NCI-H345 (cell line): ENCODE results near the gene SRBD1.

Experiments
- DNase-seq: peaks from one replicate; lab custom pipeline; 2025; lab: John Stamatoyannopoulos, UW

Gene SRBD1

DNA sequence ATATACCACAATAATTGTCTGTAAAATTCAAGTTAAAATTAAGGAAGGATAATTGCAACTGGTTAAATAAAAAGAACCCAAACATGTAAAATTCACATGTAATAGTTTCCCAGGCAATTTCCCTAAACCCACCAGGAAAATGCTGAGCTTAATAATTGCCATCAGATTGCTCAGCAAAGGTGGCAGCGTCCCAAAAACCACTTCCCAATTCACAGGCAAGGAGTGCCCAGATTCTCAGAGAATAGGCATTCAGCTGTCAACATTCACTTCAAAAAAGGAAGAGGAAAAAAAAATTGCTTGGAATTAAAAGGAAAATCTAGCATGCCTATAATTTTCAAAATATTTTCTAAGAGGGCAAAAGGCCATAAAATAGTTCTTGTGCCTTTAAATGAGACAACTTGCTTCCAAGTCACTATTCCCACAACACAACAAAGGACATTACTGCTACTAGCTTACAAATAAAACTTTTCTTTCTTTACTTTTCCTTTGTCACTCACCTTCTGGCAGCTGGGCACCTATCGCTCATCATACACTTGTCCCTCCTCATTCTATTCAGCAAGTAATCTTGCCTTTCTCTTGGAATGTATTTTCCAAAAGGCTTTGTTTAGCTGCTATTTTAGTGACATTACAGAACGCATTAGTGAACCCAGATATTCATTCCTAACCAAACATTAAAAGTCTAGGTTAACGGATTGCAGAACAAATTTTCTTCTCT lies 15.2 kb downstream of the SRBD1 start:
- DNase-seq: no peak

DNA sequence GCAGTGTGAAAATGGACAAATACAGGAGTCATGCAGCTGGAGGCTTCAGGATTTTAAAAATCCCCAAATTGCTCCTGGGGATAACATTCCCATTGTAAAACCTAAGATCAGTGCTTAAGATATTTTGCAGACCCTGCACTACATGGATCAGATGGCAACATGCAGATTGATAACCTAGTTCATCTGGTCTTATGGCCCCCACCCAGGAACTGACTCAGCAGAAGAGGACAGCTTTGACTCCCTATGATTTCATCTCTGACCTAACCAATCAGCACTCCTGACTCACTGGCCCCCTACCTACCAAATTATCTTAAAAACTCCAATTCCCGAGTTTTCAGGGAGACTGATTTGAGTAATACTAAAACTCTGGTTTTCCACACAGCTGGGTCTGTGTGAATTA lies 20.0 kb downstream of the SRBD1 start:
- no peak for DNase-seq

DNA sequence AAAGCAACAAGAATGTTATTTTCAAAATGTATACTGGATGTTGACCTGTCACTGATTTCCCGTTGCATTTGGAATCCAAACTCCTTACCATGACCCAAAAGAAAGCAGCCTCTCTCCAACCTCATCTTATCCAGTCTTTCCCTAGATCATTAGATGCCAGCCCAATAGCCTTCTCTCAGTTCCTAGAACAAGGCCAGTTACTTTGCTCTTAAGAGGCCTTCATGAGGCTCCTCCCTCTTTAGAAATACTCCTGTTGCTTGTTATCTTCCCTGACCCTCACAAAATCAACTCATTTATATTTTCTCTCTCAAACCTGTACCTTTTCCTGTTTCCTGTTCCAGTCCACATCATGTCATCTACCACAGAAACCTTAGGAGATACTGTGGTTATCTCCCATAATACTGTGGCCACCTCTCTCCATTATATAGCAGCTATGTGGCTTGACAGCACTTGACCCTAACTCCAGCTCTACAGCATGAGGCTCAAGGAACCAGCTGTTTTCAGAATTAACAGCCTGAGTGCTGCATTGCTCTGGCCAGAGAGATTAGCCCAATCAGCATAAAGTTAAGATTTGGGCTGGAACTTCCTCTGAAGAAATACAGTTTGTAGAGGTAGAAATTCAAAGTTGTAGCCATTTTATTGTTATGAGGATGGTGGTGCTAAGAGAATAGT lies 22.8 kb downstream of the SRBD1 start:
- DNase-seq: no peak

DNA sequence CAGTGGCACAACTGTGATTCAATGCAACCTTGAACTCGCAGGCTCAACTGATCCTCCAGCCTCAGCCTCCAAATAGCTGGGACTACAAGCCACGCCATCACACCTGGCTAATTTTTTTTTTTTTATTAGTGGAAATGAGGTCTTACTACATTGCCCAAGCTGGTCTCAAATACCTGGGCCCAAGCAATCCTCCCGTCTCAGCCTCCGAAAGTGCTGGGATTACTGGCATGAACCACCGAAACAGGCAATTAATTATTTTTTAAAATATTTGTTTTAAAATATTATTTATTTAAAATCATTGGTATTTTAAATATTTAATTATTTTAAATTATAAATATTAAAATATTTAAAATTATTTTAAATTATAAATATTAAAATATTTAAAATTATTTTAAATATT lies 24.5 kb downstream of the SRBD1 start:
- DNase-seq: no peak

DNA sequence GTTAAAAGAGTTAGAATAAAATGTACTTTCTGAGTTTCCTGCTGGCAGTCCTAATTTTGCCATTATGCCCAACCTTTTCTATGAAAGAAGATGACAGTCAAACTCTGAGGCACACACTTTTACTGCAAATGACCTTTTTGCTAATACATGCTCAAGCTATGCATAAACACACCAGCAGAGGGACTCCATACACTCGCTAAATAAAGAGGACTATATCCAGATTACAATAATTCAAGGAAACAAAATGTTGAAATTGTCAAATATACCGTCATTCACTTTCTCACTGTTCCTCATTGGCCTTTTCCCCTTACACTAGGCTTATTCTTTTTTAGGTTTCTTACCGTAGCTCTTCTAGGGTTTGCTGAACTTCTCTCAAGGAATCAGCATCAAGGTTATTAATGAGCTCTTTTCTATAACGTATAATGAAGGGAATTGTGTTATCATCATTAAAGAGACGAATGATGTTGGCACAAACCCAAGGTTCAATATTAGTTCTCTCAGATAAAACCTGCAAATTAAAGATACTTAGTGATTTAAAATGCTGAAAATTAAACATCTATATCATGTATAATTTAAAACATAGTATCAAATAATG lies 25.7 kb downstream of the SRBD1 start:
- no peak for DNase-seq

DNA sequence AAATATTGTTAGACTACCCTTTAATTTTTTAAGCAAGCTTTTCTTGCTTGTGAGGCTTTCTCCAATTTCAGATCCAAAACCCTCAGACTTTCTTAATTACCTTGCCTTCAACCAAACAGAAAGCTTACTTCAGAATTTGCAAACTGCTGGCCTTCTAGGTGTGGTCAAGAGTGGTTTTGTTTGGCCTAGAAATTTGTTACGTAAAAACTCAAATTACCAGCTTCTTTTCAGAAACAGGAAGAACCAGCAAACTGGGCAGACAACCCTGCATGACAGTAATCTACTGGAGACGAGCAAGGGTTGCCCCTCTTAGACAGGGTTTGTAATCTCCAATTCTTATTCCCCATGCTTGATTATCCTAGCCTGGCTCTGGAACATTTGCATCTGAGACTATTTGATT lies 27.1 kb downstream of the SRBD1 start:
- no peak for DNase-seq

DNA sequence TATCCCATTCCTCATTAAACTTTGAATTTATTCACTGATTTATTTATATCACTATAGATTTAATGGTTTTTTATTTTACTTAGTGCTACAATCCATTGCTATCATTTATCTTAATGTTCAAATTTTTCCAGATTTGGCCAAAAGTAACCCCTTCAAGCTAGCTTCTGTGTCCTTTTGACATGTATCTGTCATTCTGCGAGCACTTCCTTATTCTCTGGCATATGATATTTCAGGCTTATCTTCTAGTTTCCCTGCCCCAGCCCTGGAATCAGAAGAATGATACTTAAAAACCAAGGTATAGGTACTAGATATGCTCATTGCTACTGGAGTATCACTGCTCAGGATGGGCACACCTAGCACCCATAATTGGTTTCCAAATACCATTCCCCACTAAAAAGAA lies 28.5 kb downstream of the SRBD1 start:
- no peak for DNase-seq

DNA sequence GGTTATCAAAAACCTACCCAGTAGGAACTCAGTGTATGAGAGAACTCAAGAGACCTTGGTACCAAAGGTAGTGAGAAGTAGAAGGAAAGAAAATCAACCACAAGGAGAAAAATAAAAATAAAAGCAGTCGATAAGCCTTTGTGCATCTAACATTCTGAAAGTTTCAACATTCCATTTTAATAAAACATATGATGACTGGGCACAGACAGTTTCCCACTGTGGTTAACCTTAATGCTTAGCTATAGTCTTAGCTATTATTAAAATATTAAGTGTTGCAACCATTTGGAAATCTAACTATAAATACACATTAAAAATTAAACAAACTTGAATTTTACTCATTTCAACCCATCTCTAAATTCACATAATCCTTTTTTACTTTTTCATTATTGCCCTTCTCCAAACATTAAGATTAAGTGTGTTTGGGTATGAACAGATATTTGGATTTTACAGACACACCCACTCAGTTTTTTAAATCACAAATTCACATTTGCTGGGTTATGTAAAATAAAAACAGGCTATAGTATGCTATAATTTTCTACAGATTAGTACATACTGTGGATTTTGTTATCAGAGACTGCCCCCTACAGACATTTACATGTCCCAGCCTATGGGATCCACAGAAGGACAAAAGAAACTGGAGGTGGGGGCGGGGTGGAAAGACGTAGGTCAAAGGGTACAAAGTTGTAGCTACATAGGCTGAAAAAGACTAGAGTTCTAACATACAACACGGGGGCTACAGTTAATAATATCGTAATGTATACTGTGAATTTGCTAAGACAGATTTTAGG lies 32.8 kb downstream of the SRBD1 start:
- DNase-seq: no peak

DNA sequence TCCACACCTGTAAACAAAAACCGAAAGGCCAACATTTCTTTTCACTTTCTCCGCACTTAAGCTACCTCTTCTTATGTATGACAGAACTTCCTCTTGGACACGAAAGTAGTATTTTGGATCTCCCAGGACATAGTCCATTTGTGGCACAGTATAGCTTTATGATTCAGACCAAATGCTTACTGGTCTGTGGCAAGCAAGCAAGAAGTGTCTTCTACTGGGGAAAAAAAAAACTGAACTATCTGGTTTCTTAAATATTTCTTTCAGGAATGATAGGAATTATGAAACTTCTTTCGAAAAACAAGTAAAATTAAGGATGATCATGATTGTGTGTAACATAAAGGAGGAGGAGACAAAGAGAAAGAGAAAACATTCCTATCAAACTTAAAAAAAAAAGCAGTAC lies 33.6 kb downstream of the SRBD1 start:
- no peak for DNase-seq

DNA sequence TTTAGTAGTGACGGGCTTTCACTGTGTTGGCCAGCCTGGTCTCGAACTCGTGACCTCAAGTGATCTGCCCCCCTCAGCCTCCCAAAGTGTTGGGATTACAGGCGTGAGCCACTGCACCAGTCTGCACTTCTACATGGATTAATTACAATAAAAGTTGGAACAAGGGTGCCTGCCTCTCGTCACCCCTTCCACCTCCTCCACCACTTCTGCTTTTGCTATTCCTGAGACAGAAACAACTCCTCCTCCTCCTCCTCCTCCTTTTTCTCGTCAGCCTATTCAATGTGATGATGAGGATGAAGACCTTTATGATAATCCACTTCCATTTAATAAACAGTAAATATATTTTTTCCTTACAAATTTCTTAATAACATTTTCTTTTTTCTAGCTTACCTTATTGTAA lies 35.2 kb downstream of the SRBD1 start:
- DNase-seq: no peak

DNA sequence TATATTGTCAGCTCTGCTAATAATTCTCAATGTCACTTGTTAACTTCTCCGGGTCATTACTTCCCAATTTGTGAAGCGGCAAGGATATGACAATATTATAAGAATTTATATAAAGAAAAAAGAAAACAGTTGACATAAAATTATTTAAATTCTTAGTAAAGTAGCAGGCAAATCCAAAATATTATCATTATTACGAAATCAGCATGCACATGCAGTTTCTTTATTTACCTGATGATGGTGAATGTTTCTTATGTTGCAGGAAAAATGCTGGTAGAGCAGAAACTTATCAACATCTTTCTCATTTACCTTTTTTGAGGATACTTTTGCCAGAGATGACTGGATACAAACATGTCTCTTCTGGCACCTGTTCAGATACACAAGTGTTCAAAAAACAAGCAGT lies 38.1 kb downstream of the SRBD1 start:
- no peak for DNase-seq

DNA sequence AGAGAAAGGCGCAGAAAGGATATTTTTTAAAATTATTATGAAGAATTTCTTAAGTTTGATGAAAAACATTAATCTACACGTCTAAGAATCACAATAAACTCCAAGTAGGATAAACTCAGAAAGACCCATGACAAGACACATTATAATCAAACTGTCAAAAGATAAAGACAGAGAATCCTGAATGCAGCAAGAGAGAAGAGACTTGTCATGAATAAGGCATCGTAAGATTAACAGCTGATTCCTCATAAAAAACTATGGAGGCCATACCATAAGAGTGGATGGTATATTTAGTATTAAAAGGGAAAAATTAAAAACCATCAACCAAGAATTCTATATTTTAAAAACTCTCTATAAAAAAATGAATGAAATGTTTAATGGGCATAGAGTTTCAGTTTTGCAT lies 39.1 kb downstream of the SRBD1 start:
- DNase-seq: no peak

DNA sequence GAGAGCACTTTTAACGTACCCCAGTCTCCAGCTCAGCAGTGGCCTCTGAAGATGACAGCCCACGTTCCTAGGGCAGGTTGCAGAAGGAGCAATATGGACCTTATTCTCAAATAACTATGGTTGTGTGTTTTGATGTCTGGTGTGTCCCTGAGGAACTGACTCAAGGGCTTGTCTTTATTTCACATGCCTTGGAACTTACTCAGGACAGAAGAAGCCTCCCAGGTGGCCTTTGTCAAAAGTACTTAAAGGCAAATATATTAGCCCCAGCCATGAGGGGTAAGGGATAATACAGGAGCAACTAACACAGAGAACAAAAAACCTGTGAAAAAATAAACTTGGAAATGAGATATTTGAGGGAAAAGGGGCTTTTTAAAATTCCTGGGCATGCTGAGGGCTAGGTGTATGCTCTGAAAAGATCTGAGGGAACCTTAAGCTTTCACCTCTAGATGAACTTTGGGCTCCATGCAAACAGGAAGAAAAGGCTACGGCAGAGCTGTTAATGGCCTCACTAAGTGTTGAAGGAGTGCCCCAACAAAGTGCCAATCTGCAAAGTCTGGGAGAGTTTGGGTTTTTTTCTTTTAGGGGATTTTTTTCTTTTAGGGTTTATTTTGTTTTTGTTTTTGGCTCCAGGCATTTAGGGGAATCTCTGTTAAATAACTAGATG lies 40.3 kb downstream of the SRBD1 start:
- DNase-seq: no peak

DNA sequence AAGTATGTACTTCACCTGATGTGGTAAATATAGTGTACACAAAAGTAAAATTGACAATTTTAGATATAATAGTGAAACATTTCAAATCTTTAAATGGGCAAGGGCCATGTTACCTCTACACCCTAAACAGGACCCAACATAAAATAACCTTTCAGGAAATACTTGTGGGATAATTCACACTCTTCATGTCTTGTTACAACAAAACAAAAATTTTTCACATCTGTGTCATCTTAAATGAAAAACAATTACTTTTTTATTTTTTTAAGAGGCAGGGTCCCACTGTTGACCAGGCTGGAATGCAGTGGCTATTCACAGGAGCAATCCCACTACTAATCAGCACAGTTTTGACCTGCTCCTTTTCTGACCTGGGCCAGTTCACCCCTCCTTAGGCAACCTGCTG lies 42.1 kb downstream of the SRBD1 start:
- DNase-seq: no peak

DNA sequence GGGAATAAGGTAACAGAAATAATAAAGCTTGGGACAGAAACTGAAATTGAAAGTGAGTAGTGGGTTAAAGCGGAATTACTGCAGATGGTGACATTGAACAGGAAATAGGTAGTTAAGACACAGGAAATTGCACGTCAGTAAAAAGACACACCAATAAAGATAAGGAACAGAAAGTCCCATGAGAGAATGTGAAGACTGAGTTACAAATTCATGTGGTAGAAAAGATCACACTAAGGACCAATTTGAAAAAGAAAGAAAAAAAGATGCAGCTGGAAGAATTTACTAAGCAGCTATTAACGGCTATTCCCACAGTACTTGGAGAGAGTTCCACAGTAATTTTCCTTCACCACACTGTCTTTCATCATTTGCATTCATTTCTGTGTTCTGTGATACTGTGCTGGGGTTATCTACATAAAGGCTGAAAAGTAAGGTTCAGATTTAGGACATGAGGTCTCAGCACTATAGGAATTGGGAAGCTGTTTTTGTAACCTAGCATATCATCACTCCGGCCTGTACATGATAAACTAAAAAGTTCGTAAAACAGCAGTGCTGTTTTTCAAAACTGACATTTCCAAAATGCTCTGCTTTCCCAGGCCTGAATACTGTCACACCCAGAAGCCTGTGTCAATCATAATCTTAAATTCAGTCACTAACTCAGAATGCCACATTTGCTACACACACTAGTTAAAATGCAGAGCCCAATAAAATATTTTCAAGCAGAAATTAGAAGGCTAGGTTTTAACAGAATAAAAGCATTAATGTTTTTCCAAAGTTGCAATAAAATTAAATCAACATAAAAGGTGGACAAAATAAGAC lies 42.9 kb downstream of the SRBD1 start:
- DNase-seq: no peak

DNA sequence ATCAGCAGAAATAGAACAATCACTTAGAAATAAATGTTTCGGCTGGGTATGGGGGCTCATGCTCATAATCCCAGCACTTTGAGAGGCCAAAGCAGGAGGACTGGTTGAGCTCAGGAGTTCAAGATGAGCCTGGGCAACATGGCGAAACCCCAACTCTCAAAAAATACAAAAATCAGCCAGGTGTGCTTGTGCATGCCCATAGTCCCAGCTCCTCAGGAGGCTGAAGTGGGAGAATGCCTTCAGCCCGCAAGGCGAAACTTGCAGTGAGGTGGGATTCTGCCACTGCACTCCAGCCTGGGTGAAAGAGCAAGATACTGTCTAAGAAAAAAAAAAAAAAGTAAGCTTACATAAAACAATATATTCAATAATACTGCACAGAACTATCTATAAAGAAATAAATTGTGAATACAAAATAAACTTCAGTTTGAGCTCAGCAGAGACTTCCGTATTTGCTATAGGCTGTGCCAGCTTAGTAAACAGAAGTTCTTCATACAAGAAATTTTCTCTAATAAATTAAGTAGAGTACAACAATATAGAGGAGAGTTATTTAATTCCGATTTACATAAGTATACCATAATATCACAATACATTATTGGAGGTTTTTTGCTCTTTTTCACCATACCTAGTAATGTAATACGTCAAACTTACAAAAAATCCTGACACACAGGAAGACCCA lies 43.6 kb downstream of the SRBD1 start:
- no peak for DNase-seq

DNA sequence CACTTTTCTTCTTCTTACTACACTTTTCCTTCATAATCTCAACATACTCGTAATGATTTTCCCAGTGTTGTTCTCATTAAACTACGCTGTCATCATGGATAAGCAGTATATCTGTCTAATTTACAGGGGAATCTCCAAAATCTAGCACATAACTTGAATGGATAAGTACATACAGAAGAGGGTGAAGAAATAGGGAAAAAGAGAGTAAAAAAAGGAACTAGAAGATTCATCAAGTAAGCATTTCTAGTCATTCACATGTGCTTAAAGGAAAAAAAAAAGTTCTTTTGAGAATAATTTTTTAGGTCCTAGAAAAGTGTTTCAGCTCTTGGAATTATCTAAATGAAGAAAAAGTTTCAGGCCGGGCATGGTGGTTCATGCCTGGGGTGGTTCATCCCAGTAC lies 51.6 kb downstream of the SRBD1 start:
- no peak for DNase-seq

DNA sequence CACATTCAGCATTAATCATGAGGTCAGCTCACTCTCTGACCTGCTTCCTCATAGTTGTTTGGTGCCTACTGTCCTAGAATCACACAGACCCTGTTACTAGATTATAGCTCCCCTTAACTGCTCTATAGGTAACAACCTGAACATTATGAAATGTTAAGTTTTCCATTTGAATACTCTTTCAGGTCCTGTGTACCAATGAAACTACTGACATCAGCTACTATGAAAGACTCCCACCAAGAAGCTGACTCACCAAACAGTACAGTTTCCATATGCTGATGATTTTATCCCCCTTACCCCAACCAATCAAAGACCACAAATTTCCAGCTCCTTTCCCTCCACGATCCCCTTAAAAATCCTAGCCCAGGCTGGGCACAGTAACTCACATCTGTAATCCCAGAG lies 56.3 kb downstream of the SRBD1 start:
- no peak for DNase-seq

DNA sequence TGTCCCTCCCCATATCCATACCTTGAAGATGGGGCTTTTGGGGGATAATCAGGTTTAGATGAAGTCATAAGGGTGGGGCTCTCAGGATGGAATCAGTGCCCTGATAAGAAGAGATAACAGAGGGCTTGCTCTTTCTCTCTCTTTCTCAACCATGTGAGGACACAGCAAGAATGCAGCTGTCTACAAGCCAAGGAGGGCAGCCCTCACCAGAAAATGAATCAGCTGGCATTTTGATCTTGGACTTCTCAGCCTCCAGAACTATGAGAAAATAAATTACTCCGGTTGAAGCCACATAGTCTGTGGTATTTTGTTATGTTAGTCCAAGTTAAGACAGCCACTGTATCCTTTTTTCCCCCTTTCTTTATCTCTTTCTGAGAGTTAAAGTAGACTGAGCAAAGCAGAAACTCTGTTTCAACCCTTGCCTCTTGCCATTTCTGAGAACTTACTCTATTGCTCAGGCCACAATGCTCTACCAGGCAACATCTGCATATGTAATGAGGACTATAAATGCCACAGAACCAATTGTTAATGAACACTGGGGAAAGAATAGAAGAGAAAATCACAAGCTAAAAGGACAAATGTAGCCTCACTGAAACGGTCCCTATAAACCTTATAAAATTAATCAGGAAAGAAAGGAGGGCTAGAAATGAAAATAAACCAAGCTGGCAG lies 56.9 kb downstream of the SRBD1 start:
- DNase-seq: no peak

DNA sequence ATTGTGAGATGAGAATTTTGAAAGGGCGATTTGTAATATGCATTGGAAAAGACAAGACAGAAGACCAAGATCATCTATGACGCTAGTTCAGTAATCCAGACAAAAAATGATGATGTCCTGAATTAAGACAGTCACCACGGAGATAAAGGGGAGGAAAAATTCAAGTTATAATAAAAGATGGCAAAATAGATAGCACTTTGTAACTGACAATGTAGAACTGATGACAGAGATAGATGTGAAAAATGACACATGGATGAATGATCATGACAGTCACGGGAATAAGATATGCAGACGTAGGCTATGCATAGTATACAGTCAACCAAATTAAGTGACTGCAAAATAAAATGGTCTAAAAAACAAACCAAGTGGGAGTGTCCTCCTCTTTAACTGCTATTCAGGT lies 59.2 kb downstream of the SRBD1 start:
- DNase-seq: no peak
